Measurements from ENCODE around the gene RBP2. TPM values are rescaled to one million over a fixed set of nuclear protein-coding genes. Genes with fewer than 3 reads are reported as not detected.

Gene RBP2
- total RNA-seq, 6 experiments from 2014 or later, result not detected

- Mint-ChIP-seq H3K4me1 (ENCODE audit: low read depth) (no peaks in the 10 kb centered on the region), H3K9me3 (peaks cover 41% of the 10 kb centered on the region), H3K4me3 (no peak overlapping the region), H3K27me3 (ENCODE audit: insufficient read depth) (no peaks in the 10 kb centered on the region; the same call in 1 of the 2 replicates), H3K36me3 (ENCODE audit: low read depth) (no peaks in the 10 kb centered on the region), H3K27ac (no peak overlapping the region)
- TF ChIP-seq, protein P1, sequence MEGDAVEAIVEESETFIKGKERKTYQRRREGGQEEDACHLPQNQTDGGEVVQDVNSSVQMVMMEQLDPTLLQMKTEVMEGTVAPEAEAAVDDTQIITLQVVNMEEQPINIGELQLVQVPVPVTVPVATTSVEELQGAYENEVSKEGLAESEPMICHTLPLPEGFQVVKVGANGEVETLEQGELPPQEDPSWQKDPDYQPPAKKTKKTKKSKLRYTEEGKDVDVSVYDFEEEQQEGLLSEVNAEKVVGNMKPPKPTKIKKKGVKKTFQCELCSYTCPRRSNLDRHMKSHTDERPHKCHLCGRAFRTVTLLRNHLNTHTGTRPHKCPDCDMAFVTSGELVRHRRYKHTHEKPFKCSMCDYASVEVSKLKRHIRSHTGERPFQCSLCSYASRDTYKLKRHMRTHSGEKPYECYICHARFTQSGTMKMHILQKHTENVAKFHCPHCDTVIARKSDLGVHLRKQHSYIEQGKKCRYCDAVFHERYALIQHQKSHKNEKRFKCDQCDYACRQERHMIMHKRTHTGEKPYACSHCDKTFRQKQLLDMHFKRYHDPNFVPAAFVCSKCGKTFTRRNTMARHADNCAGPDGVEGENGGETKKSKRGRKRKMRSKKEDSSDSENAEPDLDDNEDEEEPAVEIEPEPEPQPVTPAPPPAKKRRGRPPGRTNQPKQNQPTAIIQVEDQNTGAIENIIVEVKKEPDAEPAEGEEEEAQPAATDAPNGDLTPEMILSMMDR (IDR thresholded peaks at IDR 0.05), result no peak
- no peak for DNase-seq
These were observed 23.2 kb upstream of the RBP2 start for GRCh38 chr3:139499536-139499935.

DNA sequence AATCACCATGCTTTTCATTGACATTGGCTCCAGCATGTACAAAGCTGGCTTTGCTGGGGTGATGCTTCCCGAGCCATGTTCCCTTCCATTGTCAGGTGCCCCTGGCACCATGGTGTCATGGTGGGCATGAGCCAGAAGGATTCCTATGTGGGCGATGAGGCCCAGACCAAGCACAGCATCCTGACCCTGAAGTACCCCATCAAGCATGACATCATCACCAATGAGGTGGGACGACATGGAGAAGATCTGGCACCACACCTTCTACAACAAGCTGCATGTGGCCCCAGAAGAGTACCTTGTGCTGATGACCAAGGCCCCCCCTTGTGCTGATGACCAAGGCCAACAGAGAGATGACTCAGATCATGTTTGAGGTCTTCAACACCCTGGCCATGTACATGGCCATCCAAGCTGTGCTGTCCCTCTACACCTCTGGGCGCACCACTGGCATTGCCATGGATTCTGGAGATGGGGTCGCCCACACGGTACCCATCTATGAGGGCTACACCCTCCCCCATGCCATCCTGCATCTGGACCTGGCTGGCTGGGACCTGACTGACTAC is 17.6 kb upstream of the RBP2 start:
- no peak for DNase-seq
- Mint-ChIP-seq H3K27me3 (ENCODE audit: insufficient read depth) (no peaks in the 10 kb centered on the region; the same call in 1 of the 2 replicates), H3K4me3 (no peak overlapping the region), H3K27ac (no peak overlapping the region), H3K36me3 (ENCODE audit: low read depth) (no peaks in the 10 kb centered on the region), H3K4me1 (ENCODE audit: low read depth) (no peaks in the 10 kb centered on the region), H3K9me3 (peaks cover 55% of the 10 kb centered on the region)
- TF ChIP-seq, protein P1 (IDR thresholded peaks at IDR 0.05), result no peak

DNA sequence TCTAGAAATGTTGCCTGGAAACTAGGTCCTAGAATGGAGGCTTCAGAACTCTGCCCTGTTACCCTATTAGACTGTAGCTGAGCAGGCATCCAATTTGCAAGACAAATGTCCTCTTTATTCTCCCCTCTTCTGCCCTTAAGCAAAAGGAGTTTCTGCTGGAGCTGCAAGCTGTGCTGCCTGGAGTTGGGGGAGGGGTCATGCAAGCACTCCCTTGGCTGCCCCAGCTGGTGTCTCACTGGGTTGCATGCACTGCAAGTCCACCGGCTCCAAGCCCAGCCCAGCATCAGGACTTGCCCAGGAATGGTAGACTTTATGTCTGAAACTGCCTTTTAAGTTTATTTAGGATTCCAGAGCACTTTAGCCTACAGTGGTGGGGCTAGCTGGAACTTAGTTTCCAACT is 15.7 kb upstream of the RBP2 start:
- Mint-ChIP-seq H3K4me3 (no peak overlapping the region), H3K27me3 (ENCODE audit: insufficient read depth) (no peaks in the 10 kb centered on the region; the same call in 1 of the 2 replicates), H3K4me1 (ENCODE audit: low read depth) (no peaks in the 10 kb centered on the region), H3K27ac (no peak overlapping the region), H3K36me3 (ENCODE audit: low read depth) (no peaks in the 10 kb centered on the region), H3K9me3 (peaks cover 49% of the 10 kb centered on the region)
- no peak for DNase-seq
- TF ChIP-seq, protein P1 (IDR thresholded peaks at IDR 0.05), result no peak

DNA sequence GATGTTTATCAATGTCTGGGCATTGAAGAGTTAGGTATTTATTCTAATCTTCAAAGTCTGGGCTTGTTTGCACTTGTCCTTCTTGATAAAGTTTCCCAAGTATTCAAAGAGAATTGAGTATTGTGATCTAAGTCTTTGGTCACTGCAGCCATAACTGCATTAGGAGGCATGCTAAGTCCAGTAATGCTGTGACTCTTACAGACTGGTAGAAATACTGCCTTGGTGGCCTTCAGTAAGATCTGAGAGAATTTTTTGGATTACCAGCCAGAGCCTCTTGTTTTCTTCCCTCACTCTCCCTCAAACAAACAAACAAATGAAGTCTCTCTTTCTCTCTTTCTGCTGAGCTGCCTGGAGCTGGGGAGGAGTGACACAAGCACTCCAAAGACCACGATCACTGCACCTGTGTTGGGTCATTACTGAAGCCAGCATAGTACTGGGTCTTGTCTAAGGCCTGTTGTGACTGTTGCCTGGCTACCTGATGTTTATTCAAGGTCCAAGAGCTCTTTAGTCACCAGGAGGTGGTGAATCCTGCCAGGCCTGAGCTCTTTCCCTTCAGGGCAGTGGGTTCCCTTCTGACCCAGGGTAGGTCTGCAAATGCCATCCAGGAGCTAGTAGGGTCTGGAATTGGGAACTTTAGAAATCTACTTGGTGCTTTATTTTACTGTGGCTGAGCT is 14.8 kb upstream of the RBP2 start:
- Mint-ChIP-seq H3K27me3 (ENCODE audit: insufficient read depth) (no peaks in the 10 kb centered on the region; the same call in 1 of the 2 replicates), H3K4me1 (ENCODE audit: low read depth) (no peaks in the 10 kb centered on the region), H3K9me3 (peaks cover 47% of the 10 kb centered on the region), H3K36me3 (ENCODE audit: low read depth) (no peaks in the 10 kb centered on the region), H3K27ac (no peak overlapping the region), H3K4me3 (no peak overlapping the region)
- no peak for DNase-seq
- TF ChIP-seq, protein P1 (IDR thresholded peaks at IDR 0.05), result no peak

DNA sequence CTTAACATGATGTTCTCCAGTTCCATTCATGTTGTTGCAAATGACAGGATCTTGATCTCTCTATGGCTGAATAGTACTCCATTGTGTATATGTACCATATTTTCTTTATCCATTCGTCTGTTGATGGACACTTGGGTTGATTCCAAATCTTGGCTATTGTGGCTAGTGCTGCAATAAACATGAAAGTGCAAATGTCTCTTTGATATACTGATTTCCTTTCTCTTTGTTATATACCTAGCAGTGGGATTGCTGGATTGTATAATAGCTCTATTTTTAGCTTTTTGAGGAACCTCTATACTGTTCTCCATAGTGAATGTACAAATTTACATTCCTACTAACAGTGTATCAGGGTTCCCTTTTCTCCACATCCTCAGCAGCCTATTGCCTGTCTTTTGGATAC is 5.9 kb upstream of the RBP2 start:
- TF ChIP-seq, protein P1 (IDR thresholded peaks at IDR 0.05), result no peak
- DNase-seq, result no peak
- no peak overlapping the region for H3K4me3 Mint-ChIP-seq
- H3K27ac Mint-ChIP-seq, result no peak overlapping the region
- no peaks in the 10 kb centered on the region for H3K9me3 Mint-ChIP-seq
- H3K36me3 Mint-ChIP-seq (ENCODE audit: low read depth), result no peaks in the 10 kb centered on the region
- H3K27me3 Mint-ChIP-seq (ENCODE audit: insufficient read depth), result no peaks in the 10 kb centered on the region
- no peaks in the 10 kb centered on the region for H3K4me1 Mint-ChIP-seq (ENCODE audit: low read depth)

Data from HFFc6 (cell line).